ENCODE measurements around the gene HEMK1.

Gene HEMK1

GRCh38 chr3:50530001-50530970, 39.0 kb upstream of the HEMK1 start:
- no peak for TF ChIP-seq CTCF (IDR thresholded peaks at IDR 0.05; ENCODE audit: low read depth, low read length)
- no peak overlapping the region for H3K4me3 ChIP-seq (ENCODE audit: low read depth, low read length)

GRCh38 chr3:50531201-50531600, 38.1 kb upstream of the HEMK1 start:
- TF ChIP-seq CTCF (IDR thresholded peaks at IDR 0.05; ENCODE audit: low read depth, low read length): no peak
- no peak overlapping the region for H3K4me3 ChIP-seq (ENCODE audit: low read depth, low read length)

GRCh38 chr3:50532062-50532705, 37.1 kb upstream of the HEMK1 start:
- TF ChIP-seq CTCF (IDR thresholded peaks at IDR 0.05; ENCODE audit: low read depth, low read length): no peak
- H3K4me3 ChIP-seq (ENCODE audit: low read depth, low read length): no peak overlapping the region

GRCh38 chr3:50533316-50533715, 36.0 kb upstream of the HEMK1 start:
- no peak overlapping the region for H3K4me3 ChIP-seq (ENCODE audit: low read depth, low read length)

GRCh38 chr3:50533807-50534461, 35.4 kb upstream of the HEMK1 start:
- H3K4me3 ChIP-seq (ENCODE audit: low read depth, low read length): no peak overlapping the region
- TF ChIP-seq CTCF (IDR thresholded peaks at IDR 0.05; ENCODE audit: low read depth, low read length): no peak

More at GRCh38 chr3:50533316-50533715, 36.0 kb upstream of the HEMK1 start:
- TF ChIP-seq CTCF (IDR thresholded peaks at IDR 0.05; ENCODE audit: low read depth, low read length): no peak

- TF ChIP-seq CTCF (IDR thresholded peaks at IDR 0.05; ENCODE audit: low read depth, low read length): no peak
- H3K4me3 ChIP-seq (ENCODE audit: low read depth, low read length): no peak overlapping the region
These were observed 34.5 kb upstream of the HEMK1 start for GRCh38 chr3:50534681-50535330.

Measured in WI38 (cell line).